Activated CD4-positive, alpha-beta T cell treated with anti-CD3 and anti-CD28 coated beads for 24 hours (primary cell): ENCODE measurements around the gene CIRBP.

Experiments
- DNase-seq, 2 donors: peaks; one replicate each; pipeline ENCODE4 v3.0.0-alpha.2; 2020; ENCODE audit warnings: low read depth in 2 of 2

CIRBP gene

GRCh38 chr19:1278713-1279660 lies 9.9 kb downstream of the CIRBP start:
- DNase-seq, result no peak

GRCh38 chr19:1279782-1280341 lies 10.7 kb downstream of the CIRBP start:
- DNase-seq, result peak; percentile 67 to 75

DNA sequence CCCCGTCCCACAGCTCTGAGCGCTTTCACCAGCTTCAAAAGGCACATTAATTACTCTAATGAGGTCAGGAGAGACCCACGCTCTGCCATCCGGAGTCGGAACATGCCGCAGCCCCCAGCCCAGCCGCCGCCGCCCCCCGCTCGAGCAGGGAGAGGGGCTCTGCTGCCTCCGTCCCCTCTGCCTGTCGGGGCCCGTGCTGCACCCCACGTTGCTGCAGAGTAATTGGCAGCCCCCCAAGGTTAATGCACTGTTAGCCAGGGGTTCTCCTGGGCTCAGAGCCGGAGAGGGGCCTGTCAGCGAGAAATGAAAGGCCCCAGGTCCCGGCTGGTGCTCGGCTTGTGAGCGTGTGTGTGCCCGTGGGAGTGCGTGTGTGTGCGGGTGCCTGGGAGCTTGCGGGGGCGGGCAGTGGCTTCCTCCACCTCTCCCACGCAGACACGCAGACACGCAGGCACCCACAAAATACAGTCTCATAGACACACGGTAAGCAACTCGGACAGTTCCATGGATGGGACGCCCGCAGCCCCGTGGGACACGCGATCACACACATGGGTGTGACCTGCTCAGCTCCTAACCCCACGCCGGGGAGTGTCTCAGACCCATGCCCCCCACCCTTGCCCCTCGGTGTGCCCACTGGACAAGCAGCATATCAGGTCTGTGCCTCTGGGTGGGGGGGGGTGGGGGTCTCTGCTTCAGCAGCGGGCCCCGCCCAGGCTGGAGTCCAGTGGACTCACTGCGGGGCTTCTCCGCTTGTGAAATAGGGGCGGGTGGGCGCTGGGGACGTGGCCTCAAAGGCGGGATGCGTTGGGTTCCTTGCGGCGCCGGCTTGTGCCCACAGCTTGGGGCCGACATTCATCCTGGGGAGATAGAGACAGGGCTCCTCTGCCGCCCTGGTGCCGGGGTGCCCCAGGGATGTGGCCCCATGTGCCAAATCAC lies 11.8 kb downstream of the CIRBP start:
- no peak for DNase-seq

- DNase-seq, result no peak
Measured at GRCh38 chr19:1281569-1282287, 12.6 kb downstream of the CIRBP start.

- DNase-seq, result no peak
Measured at GRCh38 chr19:1282588-1283206, 13.6 kb downstream of the CIRBP start.

- DNase-seq, result no peak
Measured at GRCh38 chr19:1283207-1283916, 14.2 kb downstream of the CIRBP start.

DNA sequence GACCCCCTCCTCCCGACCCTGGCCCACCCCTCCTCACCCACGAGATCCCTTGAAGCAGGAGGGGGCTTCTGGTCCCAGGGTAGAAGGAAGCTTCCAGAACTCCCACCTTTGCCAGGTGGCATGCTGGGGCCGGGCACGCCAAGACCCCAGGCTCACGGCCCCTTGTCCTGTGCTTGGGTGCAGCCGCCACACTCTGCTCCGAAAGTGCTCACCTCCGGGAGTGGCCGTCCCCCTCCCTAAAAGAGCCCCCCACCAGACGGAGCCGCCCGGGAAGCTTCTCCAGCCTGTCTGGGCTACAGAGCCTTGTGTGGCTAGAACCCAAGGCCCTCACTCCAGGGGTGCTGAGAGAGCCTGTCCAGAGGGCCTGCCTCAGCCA lies 14.8 kb downstream of the CIRBP start:
- no peak for DNase-seq

DNA sequence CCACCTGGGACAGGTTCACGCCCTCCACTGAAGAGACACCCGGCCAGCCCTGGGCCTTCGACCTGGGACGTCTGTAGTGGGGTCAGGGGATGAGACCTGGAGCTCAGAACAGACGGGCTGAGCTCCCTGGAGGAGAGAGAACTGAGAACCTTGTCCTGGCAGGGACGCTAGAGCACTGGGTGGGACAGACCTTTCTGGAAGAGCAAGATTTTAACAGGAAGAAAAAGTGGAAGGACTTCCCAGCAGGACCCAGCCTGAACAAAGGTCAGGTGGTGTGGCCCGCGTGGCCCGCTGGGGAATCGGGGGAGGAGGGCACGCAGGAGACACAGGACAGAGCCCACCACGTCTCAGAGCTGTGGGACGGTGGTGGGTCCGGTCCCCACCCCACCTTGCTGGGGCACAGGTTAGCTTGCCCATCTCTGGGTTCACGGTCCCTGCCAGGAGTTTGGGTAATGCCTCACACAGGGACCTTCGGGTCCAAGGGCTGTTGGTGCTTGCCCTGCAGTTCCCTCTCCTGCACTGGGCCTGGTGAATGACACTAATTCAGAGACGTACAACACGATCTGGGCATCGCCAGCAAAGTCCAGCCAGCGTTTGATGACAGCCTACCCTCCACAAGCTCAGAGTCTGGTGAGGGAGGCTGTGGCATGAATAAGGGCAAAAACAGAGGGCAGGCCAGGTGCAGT lies 15.3 kb downstream of the CIRBP start:
- DNase-seq, result no peak

DNA sequence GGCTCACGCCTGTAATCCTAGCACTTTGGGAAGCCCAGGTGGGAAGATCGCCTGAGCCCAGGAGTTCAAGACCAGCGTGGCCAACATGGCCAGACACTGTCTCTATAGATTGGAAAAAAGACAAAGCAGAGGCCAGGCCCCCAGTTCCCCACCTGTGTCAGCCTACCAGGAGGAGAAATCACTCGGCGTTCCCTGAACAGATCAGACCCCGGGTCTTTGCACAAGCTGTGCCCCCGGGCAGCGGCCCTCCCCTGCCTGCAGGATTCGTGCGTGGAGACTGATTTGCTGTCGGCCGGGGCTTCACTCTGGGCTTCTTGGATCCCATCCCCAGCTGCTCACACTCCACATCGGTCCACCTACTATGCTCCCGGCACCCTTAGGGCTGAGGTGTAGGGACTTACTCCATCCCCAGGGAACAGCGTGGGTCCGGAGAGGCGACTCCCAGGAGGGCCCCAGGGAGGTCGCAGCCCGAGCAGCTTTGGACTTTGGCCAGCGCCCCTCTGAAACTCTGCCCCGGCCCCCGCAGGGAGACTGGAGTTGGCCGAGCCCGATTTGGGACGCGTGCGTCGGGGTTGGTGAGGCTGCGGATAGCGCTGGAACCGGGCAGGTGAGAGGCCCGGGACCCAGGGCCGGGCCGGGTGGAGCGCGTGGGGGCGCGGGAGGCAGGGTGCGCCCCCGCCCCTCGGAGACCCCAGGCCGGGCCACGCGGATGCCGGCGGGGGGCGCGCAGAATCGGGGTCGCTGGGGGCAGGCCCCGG lies 16.0 kb downstream of the CIRBP start:
- DNase-seq, result no peak

DNA sequence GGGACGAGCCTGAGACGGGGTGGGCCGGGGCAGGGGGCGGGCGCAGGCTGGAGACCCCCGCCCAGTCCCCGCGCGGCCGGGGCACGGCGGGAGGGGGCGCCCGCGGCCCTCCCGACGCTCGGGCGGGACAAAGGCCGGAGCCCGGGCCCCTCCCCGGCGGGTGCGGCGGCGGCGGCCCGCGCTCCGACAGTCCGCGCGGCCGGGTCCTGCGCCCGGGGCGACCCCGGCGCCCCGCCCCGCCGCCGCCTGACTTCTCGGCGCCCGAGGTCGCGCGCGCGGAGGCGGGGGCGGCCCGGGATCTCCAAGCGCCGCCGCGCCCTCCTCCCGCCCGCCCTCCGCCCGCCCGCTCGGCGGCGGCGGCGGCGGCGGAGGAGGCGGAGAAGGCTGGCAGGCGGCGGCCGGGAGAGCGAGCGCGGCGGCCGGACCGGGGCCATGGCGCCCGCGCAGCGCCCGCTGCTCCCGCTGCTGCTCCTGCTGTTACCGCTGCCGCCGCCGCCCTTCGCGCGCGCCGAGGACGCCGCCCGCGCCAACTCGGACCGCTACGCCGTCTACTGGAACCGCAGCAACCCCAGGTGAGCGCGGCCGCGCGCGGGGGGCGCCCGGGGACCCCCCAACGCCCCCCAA lies 16.7 kb downstream of the CIRBP start, which contains the start of gene EFNA2:
Gene EFNA2 (plus strand): TSS at position 137 of the 624 bp plus-strand sequence. CDS start 296 bp downstream, at position 433.
- no peak for DNase-seq

DNA sequence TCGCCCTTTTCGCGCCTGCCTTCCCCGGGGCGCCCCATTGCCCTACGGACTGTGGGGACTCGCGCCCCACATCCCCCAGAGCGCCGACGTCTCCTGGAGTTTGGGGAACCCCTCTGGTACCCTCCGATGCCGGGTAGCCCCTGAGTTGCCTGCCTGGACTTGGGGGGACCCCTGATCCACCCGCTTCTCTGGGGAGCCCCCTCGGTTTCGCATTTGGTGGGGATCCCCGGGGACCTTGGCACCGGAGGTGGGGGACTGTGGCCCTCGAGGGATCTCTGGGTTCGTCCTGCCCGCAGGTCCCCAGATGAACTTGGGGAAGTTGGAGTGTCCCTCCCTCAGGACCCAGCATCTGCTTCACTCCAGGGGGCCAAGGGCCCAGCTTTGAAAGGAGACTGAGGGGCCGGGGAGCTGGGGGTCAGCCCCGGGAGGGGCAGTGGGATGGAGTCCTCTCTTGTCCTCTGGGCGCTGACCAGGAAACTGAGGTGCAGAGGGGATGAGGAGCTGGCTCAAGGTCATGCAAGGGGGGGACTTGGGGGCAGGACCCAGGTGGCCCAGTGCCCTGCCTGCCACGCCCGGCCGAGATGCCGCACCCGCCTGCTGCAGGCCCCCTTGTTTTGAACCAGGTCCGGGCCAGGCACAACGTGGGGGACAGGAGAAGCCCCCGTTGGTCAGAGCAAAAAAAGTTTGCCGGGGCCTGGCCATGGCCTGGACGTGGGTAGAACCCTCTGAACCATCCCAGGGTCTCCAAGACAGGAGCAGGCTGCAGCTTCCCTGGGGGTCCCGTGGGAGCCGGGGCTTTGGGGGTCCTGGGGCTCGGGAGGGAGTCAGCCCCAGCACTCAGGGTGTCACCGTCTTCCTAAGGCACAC lies 17.6 kb downstream of the CIRBP start:
- DNase-seq, result no peak

DNA sequence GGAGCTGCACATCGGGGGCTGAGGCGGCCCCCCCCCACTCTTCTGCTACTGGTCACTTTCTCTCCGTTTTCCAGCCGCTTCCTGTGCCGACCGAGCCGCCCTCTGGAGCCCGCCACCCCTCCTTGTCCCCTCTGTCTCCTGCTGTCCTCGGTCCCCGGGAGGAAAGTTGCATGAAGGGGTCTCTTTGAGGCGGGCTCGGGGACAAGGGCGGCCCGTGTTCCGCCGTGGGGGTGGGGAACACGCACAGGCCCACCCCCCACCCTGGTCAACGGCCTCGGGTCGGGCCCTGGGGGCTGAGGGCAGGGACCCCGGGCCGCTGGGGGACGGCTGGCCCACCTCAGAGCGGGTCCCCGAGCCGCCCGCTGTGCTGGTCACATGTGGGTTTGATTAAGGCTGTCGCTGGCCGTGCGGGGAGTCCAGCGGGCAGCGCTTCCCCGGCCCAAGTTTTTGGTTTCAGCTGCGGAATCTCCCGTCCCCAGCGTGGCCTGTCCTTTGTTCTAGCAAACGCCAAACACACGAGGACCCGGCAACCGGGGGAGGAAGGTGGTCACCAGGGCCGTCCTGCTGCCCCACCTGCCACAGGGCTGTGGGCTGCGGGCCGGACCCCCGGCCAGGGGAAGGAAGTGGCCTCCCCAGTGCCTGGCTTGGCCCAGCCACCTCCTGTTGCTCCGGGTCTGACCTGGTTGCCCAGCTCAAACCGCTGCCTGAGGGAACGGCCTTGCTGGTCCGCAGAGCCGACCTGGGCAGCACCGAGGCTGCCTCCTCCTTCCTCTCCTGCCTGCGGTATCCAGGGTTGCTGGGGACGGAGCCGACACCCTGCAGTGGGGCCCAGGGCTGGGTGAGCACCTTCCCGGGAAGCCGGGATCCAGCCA lies 18.5 kb downstream of the CIRBP start:
- no peak for DNase-seq

- DNase-seq, result no peak
Measured at GRCh38 chr19:1288226-1288612, 19.1 kb downstream of the CIRBP start.

GRCh38 chr19:1288833-1289685 lies 19.9 kb downstream of the CIRBP start:
- DNase-seq, result no peak

- no peak for DNase-seq
Measured at GRCh38 chr19:1289686-1290025, 20.5 kb downstream of the CIRBP start.

DNA sequence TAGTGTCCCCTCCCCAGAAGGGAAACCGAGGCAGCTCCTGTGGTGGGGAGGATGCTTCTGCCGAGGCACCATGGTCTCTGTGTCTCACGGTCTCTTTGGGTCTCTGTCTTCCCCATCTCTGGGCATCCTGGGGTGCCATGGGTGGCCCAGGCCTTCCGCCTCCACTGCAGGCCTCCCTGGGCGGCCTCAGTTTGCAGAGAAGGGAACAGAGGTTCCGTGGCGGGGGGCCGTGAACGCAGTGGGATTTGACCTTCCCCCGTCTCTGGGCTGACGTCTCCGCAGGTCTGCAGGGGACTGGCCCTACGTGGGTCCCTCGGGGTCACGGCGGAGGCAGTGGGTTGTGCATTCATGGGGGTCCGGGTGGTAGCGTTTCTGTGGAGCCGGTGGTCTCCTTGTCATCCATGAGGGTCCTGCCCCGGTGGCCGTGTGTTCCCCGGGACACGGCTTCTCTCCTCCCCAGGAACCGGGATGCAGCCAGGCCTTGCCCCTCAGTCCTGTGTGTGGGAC lies 21.1 kb downstream of the CIRBP start:
- no peak for DNase-seq
